Neural progenitor cell (in vitro differentiated cells): ENCODE data around the gene SEMA4D.

Experiments used
- EZH2 ChIP-seq: fragments of 200-600 bp; sonication (generic); IDR thresholded peaks from 2 replicates; pipeline ENCODE4 v1.6.1; 2017; ENCODE audit warnings: antibody characterized with exemption, mild to moderate bottlenecking, moderate library complexity
- EZH2phosphoT487 ChIP-seq: fragments of 200-600 bp; sonication (generic); IDR thresholded peaks from 2 replicates; pipeline ENCODE4 v1.6.1; 2017; ENCODE audit warnings: antibody characterized with exemption
- TF ChIP-seq, protein P1 (sequence below): fragments of 200-600 bp; sonication (generic); IDR thresholded peaks from 2 replicates; pipeline ENCODE4 v1.5.1; 2017; ENCODE audit warnings: antibody characterized with exemption, mild to moderate bottlenecking

DNA sequence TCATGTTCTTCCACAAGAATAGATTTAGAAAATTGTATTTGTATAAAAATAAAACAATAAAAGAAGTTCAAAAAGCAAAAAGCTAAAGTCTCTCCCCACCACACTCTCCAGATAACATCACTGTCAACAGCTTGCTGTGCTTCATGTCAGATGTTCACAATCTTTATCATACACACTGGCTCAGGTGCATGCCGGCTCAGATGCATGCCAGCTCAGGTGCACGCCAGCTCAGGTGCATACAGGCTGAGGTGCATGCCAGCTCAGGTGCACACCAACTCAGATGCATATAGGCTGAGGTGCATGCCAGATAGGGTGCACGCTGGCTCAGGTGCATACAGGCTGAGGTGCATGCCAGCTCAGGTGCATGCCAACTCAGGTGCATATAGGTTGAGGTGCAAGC, 26.5 kb downstream of the SEMA4D start:
- TF ChIP-seq, protein P1, sequence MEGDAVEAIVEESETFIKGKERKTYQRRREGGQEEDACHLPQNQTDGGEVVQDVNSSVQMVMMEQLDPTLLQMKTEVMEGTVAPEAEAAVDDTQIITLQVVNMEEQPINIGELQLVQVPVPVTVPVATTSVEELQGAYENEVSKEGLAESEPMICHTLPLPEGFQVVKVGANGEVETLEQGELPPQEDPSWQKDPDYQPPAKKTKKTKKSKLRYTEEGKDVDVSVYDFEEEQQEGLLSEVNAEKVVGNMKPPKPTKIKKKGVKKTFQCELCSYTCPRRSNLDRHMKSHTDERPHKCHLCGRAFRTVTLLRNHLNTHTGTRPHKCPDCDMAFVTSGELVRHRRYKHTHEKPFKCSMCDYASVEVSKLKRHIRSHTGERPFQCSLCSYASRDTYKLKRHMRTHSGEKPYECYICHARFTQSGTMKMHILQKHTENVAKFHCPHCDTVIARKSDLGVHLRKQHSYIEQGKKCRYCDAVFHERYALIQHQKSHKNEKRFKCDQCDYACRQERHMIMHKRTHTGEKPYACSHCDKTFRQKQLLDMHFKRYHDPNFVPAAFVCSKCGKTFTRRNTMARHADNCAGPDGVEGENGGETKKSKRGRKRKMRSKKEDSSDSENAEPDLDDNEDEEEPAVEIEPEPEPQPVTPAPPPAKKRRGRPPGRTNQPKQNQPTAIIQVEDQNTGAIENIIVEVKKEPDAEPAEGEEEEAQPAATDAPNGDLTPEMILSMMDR: no peak
- no peak for TF ChIP-seq EZH2
- TF ChIP-seq EZH2phosphoT487: no peak
